GM21576 (cell line): Measurements from ENCODE around the gene MYOM3.
"Not testable (repeated sequence)": the region's sequence is repeated elsewhere in the genome, so short reads cannot be mapped to it uniquely, and the experiment has no call there.

Experiments used
- ATAC-seq: cut with Tn5 transposase; IDR thresholded peaks from one replicate; pipeline ENCODE4 v1.9.1; 2021; ENCODE audit warnings: mild to moderate bottlenecking, moderate library complexity; ENCODE audit not compliant: unreplicated experiment

The MYOM3 gene

DNA sequence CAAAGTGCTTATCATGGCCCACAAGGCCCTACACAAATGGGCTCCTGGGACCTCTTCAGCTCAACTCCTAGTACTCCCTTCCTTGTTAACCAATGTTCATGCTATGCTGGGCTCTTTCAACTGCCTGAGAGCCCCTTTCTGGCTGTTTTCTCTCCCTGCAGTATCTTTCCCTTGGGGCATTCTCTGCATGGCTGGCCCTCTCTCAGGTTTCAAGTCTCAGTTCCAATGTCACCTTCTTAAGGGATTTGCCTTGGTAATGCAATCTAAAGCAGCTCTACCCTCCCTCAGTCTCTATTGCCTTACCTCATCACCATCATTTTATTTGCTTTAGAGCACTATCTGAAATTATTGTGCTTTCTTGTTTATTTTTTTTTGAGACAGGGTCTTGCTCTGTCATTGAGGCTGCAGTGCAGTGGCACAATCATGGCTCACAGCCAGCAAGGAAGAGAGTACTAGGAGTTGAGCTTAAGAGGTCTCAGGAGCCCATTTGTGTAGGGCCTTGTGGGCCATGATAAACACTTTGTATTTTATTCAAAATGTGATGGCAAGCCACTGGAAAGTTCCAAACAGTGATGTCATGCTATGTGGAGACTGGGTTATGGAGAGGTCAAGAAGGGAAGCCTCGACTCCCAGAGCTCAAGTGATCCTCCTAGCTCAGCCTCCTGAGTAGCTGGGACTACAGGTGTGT lies 68.4 kb downstream of the MYOM3 start:
- ATAC-seq = no peak

DNA sequence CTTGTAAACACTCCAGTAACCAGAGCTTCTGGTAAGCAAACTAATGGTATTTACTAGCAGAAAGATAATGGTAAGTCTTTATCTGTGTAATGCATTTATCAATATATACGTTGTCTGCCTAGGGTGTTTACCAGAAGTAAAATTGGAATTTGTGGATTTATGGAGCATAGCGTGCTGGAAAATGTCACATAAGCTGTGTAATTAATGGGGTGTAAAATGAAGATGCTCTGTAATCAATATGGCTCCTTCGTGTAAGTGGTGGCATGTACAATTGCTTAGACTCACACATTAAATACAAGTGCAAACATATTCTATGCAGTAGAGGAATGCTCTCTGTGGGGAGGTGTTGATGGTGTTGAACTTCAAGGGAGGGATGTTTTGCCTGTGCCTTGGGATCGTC lies 69.6 kb downstream of the MYOM3 start:
- no peak for ATAC-seq

DNA sequence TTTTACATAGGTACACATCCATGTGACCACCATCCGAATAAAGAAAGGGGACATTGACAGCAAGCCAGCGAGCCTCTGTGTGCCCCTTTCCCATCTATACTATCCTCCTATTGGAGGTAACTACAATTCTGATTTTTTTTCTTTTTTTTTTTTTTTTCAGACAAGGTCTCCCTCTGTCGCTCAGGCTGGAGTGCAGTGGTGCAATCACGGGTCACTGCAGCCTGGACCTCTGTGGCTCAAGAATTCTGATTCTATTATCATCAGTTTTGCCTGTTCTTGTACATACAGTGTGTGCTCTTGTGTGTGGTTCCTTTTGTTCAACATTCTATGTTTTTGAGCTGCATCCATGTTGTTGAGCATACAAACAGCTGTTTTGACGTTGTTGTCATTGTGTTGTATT lies 75.8 kb downstream of the MYOM3 start:
- no peak for ATAC-seq

DNA sequence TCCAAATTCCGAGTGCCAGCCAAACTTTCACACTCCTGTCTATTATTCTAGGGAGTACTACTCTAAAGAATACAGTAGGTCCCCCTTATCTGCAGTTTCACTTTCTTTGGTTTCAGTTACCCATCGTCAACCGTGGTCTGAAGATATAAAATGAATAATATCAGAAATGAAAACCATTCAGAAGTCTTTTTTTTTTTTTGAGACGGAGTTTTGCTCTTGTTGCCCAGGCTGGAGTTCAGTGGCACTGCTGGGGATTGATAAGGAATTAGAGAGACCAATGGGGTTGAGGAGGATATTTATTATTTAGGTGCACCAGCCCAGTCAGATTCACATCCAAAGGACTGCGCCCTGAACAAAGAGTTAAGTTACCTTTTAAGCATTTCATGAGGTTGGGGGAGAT lies 79.0 kb downstream of the MYOM3 start:
- ATAC-seq = no peak

DNA sequence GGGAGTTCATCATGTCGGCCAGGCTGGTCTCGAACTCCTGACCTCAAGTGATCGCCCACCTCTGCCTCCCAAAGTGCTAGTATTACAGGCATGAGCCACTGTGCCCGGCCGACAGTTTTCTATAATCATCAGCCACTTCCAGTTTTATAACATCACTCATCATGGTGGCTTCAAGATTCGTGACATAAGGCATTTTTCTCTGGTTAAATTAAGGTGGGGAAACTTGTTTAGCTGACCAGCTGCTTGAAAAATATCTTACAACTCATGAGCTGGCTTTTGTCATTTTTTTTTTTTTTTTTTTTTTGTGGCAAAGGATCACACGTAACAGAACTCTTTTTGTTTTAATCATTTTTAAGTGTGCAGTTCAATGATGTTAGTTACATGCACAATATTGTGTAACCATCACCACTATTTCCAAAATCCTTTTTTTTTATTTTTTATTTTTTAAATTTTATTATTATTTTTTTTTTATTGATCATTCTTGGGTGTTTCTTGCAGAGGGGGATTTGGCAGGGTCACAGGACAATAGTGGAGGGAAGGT lies 80.9 kb downstream of the MYOM3 start:
- not testable (repeated sequence) for ATAC-seq

DNA sequence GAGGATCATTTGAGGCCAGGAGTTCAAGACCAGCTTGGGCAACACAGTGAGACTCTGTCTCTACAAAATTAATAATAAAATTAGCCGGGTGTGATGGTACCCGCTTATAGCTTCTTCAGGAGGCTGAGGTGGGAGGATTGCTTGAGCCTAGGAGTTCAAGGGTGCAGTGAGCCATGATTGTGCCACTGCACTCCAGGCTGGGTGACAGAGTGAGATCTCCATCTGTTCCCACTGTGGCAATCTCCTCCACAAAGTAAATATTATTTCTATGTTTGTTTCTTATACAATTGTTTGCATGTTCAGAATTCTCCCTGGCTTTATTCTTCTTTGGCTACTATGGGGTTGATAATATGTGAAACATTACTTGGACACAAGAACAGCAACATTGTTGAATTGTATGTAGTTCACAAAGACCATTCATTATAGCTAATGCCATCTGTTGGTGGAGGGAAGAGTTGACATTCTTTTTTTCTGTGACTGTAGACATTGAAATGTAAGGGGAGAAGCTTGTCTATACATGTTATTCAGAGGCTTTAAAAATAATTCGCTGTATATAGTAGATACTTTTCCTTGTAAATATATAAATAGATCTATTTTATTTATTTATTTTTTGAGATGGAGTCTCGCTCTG lies 84.0 kb downstream of the MYOM3 start:
- no peak for ATAC-seq

DNA sequence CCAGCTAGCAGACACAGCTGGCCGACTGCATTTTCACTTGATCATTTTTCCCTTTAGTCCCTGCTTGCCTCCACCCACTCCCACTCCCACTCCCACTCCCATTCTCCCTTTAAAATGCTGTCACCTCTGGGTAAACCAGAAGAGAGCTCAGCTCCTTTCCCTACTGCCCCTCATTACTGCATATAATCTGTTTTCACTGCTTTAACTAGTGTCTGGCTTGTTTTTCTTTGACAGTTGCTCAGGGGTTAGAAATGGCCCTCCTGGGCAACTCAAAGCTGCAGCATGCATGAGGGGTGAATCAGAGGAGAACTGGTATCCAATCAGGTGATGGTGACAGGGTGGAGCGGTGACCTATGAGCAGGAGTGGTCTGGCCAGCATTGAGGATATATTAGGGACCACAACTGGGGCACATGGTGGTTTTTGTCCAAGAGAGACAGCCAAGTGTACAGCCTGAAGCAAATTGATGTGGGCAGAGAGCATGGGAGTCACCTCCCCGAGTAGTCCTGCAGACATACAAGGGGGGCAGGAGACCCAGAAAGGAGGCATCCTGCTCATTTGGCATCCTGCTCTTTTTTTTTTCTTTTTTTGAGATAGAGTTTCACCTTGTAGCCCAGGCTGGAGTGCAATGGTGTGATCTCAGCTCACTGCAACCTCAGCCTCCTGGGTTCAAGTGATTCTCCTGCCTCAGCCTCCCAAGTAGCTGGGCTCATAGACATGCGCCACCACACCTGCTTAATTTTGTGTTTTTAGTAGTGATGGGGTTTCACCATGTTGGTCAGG lies 89.2 kb downstream of the MYOM3 start:
- ATAC-seq = no peak

DNA sequence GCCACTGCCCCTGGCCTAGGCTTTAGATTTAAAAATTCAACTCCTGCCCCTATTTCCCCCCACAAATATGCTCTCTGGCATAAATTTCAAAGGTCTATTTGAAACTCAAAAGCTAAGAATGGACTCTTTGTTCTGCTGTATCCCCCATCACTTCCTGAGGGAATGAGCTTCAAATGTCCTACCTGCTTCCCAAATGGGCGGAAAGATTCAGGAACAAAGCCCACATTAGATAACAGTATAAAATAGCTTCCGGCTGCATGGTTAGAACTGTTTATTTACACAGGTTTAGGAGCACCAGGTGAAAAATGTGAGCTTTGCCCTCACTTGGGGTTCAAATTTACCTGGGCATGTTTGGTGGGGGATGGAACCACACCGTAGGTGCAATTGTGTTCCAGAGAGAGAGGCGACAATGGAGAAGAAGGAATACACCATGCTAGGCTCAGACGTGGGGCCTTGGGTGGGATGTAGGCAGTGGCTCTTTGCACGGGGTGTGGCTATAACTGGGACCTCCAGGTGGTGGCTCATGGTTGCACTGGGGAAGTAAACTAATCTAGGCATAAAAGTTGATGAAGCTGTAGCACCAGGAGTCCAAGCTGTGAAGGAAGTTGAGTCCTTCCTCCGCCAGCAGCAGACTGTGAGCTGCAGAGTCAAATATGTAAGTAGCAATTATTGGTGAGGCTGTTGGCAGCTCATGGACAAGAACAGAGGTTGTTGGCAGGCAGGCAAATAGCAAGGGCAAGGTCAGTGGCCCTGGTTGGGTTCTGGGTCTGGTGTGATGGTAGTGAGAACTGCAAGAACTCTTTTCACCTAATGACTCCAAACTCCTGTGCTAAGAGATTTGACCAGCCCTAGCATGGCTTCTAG lies 90.3 kb downstream of the MYOM3 start:
- no peak for ATAC-seq

DNA sequence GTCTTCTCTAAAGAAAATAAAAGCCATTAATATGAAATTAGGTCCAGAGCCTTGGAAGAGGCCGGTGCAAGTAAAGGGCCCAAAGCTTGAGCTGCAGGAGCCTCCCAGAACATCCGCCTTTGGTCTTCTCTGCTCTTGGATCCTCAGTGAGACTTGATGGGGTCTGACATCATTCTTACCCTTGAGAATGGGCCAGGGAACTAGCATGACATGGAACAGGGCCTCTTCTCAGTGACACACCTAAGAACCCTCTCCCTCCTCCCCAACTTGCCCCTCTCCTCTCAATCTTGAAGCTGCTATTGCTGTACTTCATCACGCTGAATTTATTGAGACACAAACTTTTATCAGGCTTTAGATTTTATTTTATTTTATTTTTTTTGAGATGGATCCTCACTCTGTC lies 91.5 kb downstream of the MYOM3 start:
- no peak for ATAC-seq

DNA sequence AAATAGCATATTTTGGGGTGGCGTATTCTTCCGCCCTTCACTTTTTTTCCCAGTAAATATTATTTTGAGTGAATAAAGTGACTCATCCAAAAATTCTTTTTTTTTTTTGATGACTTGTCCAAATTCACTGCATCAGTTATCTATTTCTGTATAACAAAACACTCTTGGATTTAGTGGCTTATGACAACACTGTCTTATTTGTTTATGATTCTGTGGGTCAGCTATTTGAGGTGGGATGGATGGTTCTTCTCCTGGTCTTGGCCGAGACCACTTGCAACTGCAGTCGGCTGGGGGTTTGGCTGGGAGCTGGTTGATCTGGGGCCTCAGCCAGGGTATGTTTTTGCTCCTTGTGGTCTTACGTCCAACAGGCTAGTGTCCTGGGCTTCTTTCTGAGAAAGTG lies 91.9 kb downstream of the MYOM3 start:
- no peak for ATAC-seq

DNA sequence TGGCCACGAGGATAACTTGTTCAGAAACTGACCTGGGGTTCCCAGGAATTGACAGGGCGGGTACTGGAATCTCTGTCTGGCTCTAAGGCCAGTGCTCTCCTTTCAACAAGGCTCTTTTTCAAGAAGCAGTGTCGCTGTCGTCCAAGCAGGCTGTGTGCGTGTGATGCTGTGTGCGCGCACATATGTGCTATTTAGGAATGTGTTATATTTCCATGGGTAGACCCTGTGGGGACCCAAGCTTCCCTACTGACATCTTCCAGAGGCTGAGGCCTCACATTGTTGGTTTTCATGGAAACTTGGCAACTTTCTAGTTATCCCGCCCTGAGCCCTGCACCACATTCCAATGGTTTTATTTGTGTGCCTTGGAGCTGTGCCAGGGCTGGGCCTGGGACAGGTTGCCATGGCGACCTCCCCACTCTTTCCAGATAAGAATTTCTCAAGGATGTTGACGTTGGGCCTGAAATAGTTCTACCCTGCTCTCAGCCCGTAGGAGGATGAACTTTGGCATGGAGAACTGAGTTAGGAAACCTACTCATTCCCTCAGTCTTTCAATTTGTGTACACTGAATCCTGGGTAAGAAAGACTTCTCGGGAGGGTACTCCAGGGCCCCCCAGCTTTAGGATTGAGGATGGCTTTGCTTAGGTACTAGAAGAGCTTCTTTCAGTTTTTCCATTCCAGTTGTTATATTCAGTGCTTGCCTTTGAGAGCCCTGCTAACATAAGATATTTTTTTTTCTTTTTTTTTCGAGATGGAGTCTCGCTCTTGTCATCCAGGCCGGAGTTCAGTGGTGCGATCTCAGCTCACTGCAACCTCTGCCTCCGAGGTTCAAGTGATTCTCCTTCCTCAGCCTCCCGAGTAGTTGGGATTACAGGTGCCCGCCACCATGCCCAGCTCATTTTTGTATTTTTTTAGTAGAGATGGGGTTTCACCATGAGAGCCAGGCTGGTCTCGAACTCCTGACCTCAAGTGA lies 93.0 kb downstream of the MYOM3 start:
- no peak for ATAC-seq

DNA sequence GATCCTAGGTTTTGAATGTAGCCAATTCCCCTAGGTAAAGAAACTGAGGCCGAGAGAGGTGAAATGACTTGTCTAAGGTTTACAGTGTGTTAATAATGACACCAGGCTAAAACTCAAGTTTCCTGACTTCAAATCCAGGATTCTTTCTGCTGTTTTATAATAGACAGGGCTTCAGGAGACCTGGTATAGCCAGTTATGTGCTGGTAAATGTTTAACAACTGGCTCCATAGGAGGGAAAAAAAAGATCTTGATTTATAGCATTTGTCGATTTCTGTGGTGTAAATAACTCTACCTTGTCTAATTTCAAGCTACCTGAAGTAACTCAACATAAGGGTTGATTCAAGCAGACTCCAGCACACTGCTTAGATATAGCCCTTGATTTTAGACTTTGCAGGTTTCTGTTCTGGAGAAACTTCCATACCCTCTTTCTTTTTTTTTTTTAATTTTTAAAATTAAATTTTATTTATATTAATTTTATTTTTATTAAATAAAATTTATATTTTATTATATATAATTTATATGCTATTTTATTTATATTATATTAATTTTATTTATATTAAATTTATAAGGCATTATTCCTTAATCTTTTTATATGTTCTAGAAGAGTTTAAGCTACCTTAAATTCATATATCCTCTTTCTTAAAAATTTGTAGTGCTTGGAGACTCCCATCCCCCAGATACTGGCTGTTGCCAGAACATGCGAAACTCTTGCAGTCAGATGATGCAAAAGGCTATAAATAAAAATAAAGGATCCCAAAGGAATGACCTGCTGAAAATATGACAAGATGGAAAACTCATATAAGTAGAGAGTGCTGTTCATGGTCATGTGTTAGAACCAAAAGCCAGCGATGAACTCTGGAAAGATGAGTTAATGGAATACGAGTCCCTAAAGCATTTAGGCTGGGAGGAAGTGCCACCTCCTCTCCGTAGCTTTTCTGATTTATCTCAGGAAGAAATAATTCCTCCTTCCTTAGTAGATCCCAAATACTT lies 96.4 kb downstream of the MYOM3 start:
- ATAC-seq = no peak

DNA sequence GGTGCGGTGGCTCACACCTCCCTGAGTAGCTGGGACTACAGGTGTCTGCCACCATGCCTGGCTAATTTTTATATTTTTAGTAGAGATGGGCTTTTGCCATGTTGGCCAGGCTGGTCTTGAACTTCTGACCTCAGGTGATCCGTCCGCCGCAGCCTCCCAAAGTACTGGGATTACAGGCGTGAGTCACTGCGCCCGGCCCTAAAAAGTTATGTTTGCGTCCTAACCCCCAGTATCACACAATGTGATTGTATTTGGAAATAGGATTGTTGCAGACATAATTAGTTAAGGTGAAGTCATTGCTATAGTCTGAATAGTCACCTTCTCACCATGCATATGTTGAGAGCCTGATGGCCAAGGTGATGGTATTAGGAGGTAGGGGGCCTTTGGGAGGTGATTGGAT lies 99.1 kb downstream of the MYOM3 start:
- ATAC-seq = not testable (repeated sequence)

DNA sequence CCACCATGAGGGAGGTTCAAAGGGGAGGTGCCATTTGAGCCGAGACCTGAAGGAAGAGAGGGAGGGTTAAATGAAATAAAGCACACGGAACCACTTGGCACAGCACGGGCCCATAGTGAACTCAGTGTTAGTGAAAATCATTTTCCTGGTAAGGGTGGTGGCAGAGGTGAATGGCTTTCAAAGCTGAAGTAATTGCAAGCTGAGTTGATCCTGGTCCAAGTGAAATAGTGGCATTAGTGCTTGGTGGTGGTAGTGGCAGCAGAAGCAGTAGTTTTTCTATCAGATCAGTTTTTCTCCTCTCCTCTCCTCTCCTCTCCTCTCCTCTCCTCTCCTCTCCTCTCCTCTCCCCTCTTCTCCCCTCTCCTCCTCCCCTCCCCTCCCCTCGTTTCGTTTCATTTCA lies 101.3 kb downstream of the MYOM3 start:
- no peak for ATAC-seq

DNA sequence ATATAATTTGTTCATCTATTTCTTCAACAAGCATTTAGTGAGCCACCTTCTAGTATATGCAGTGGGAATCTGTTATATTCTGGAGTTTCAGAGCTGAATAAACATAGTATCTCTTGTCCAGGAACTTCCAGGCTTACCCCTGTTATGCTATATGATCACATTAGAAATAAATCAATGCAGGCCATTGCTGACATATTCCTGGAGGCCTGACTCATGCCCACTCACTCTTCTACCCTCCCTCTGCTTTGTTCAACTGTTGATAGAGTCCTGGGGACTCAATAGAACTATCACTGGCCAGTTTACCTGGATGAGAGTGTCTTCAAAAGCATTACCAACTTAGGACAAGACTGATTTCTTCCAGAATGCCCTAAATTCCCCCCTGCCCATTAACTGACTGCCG lies 102.5 kb downstream of the MYOM3 start:
- no peak for ATAC-seq

DNA sequence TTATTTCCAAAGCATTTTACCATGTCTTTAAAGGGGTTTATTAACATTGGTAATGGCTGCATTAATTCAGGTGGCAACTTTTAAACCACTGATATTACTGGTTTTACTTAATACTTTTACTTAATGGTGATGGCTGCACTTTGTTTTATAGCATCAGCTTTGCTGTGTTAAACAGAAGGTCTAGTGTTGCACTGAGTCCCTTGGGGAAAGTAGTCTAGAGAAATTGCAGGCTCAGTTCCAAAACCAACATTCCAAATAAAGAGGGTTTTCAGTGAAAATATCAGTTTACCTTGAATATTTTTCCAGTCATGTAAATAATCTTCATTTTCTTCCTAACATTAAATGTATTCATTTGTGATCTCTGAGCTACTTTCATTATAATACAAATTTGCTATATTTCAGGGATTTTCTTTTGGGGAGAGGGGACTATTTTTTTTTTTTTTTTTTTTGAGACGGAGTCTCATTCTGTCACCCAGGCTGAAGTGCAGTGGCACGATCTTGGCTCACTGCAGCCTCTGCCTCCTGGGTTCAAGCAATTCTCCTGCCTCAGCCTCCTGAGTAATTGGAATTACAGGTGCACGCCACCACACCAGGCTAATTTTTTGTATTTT lies 103.3 kb downstream of the MYOM3 start:
- not testable (repeated sequence) for ATAC-seq

DNA sequence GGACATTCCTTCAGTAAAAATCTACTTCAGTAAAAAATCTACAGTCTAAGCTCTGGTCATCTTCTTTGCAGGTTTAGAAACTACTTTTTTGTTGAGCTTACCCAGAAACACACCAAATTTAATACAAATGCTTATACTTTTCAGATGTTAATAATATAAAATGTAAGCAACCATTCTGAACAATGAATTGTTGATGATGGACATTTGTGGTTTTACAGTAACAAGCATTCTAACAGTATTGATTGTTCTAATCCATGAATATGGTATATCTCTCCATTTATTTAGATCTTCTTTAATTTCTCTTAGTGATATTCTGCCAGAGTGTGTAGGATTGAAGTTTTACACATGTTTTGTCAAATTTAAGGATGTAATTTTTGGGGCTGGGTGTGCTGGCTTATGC lies 104.9 kb downstream of the MYOM3 start:
- ATAC-seq = no peak
